GM12878 (cell line): ENCODE results near the gene NUDT22. TPM values are rescaled to one million over a fixed set of nuclear protein-coding genes. Genes with fewer than 3 reads are reported as not detected.

Source experiments
- ATAC-seq: fragments of 200-7000 bp; cut with Tn5 transposase; 3 replicates; pipeline ENCODE4 v1.9.1; 2020; ENCODE audit warnings: mild to moderate bottlenecking, moderate library complexity
- BruUV-seq: library from RNA; stranded (reverse); fragments of 400-500 nt; replicated peaks from 2 replicates; lab custom pipeline; 2021; lab: Mats Ljungman, UMichigan
- CTCF ChIA-PET: fragments of 300-600 bp; sonication (Branson Sonifier 250); formaldehyde crosslinking; extraction: SDS; loops from one replicate; lab custom pipeline; 2021; ENCODE audit warnings: inconsistent platforms; lab: Yijun Ruan, JAX
- POLR2A ChIA-PET: fragments of 350-600 bp; formaldehyde crosslinking; extraction: SDS; loops from one replicate; lab custom pipeline; 2021; ENCODE audit warnings: inconsistent platforms; lab: Charles Lee
- RAD21 ChIA-PET: fragments of 300-600 bp; sonication (Branson Sonifier 250); formaldehyde crosslinking; loops from one replicate; lab custom pipeline; 2023; ENCODE audit warnings: antibody characterized with exemption; ENCODE audit not compliant: unreplicated experiment; lab: Charles Lee
- SMC1A ChIA-PET: fragments of 300-600 bp; sonication (Branson Sonifier 250); formaldehyde crosslinking; loops from one replicate; lab custom pipeline; 2023; ENCODE audit not compliant: unreplicated experiment, uncharacterized antibody; lab: Charles Lee
- DNase-seq: peaks from one replicate; pipeline ENCODE4 v3.0.0-alpha.2; 2011; ENCODE audit warnings: low read depth, low spot score
- FAIRE-seq: peaks from 3 replicates; lab custom pipeline; 2011; peaks lifted over from hg19 to GRCh38; lab: Jason Lieb, UNC
- H2AFZ ChIP-seq: 2 replicates; pipeline ENCODE4 v1.6.0; 2011; ENCODE audit warnings: low read depth, low read length, control low read depth; ENCODE audit not compliant: control insufficient read depth
- H3K27ac ChIP-seq: 2 replicates; pipeline ENCODE4 v1.5.1; 2011; ENCODE audit warnings: control low read depth; ENCODE audit not compliant: control insufficient read depth, insufficient read depth
- H3K27me3 ChIP-seq, 2 experiments: replicated peaks in 1 of 2; 2 replicates each; pipeline versions ENCODE4 v1.6.0 to v1.6.1; 2011; ENCODE audit warnings: low read length in 1 of 2; ENCODE audit not compliant: control insufficient read depth in 2 of 2, insufficient read depth in 2 of 2
- H3K36me3 ChIP-seq, 2 experiments: 2 replicates each; pipeline ENCODE4 v1.5.1; 2011; ENCODE audit warnings: low read length in 1 of 2; ENCODE audit not compliant: control insufficient read depth in 2 of 2, insufficient read depth in 2 of 2
- H3K4me1 ChIP-seq: 2 replicates; pipeline ENCODE4 v1.6.1; 2011; ENCODE audit warnings: mild to moderate bottlenecking, low read length, moderate library complexity, mixed read lengths; ENCODE audit not compliant: control insufficient read depth, insufficient read depth
- H3K4me2 ChIP-seq: 2 replicates; pipeline ENCODE4 v1.6.0; 2011; ENCODE audit warnings: control low read depth; ENCODE audit not compliant: control insufficient read depth, insufficient read depth
- H3K4me3 ChIP-seq: fragments of 200-600 bp; sonication (generic); 2 replicates; pipeline ENCODE4 v1.5.1; 2016
- H3K79me2 ChIP-seq: 2 replicates; pipeline ENCODE4 v1.6.0; 2011; ENCODE audit warnings: low read length; ENCODE audit not compliant: control insufficient read depth, insufficient read depth
- H3K9ac ChIP-seq: 2 replicates; pipeline ENCODE4 v1.8.0; 2011; ENCODE audit warnings: low read length, control low read depth, mixed read lengths; ENCODE audit not compliant: control insufficient read depth, insufficient read depth
- H3K9me3 ChIP-seq: replicated peaks from 3 replicates; pipeline ENCODE4 v1.5.1; 2011; ENCODE audit warnings: mild to moderate bottlenecking, low read length; ENCODE audit not compliant: control insufficient read depth, insufficient read depth
- H4K20me1 ChIP-seq: 2 replicates; pipeline ENCODE4 v1.6.0; 2011; ENCODE audit not compliant: control insufficient read depth, insufficient read depth
- BACH1 ChIP-seq: fragments of 450-650 bp; IDR thresholded peaks from 2 replicates; pipeline ENCODE4 v1.6.1; 2017; ENCODE audit warnings: mild to moderate bottlenecking, borderline replicate concordance
- CBX3 ChIP-seq: fragments of 200-600 bp; sonication (generic); IDR thresholded peaks from 2 replicates; pipeline ENCODE4 v1.6.1; 2016; ENCODE audit warnings: low read depth, borderline replicate concordance
- CHD2 ChIP-seq: IDR thresholded peaks from 2 replicates; pipeline ENCODE4 v1.6.1; 2011; ENCODE audit warnings: low read depth, low read length, improper control_type of control experiment, borderline replicate concordance
- CREB1 ChIP-seq: IDR thresholded peaks from 2 replicates; pipeline ENCODE4 v1.6.1; 2012; ENCODE audit warnings: low read depth, mild to moderate bottlenecking, inconsistent platforms
- EP300 ChIP-seq, 2 experiments: fragments of 150-350 bp in 1 of 2; IDR thresholded peaks; 2 replicates each; pipeline ENCODE4 v1.6.1; 2011 to 2012; ENCODE audit warnings: low read depth in 2 of 2, low read length in 2 of 2, borderline replicate concordance in 1 of 2, improper control_type of control experiment in 1 of 2, inconsistent platforms in 1 of 2; ENCODE audit not compliant: control insufficient read depth in 1 of 2
- IRF5 ChIP-seq: fragments of 450-650 bp; IDR thresholded peaks from 2 replicates; pipeline ENCODE4 v1.6.1; 2017; ENCODE audit warnings: borderline replicate concordance
- PBX3 ChIP-seq: IDR thresholded peaks from 2 replicates; pipeline ENCODE4 v1.6.1; 2011; ENCODE audit warnings: mild to moderate bottlenecking, low read depth, low read length, moderate library complexity; ENCODE audit not compliant: insufficient replicate concordance
- POLR2AphosphoS2 ChIP-seq: IDR thresholded peaks from 2 replicates; pipeline ENCODE4 v1.6.1; 2011; ENCODE audit warnings: low read depth, mild to moderate bottlenecking, low read length, improper control_type of control experiment, moderate library complexity
- PRDM15 ChIP-seq: fragments of 450-650 bp; formaldehyde crosslinking; IDR thresholded peaks from 2 replicates; pipeline ENCODE4 v1.4.0; 2020; ENCODE audit warnings: mild to moderate bottlenecking, moderate library complexity
- RAD21 ChIP-seq: IDR thresholded peaks from 2 replicates; pipeline ENCODE4 v1.6.1; 2011; ENCODE audit warnings: mild to moderate bottlenecking, low read depth, low read length, moderate library complexity; ENCODE audit not compliant: insufficient read depth
- RBBP5 ChIP-seq: fragments of 200-600 bp; sonication (generic); conservative IDR thresholded peaks from 2 replicates; pipeline ENCODE4 v1.6.1; 2016
- SMARCA5 ChIP-seq: fragments of 450-650 bp; IDR thresholded peaks from 2 replicates; pipeline ENCODE4 v1.6.1; 2017; ENCODE audit warnings: mild to moderate bottlenecking
- TAF1 ChIP-seq: IDR thresholded peaks from 2 replicates; pipeline ENCODE4 v1.6.1; 2011; ENCODE audit warnings: mild to moderate bottlenecking, low read depth, low read length, borderline replicate concordance
- WGBS: methylation state at CpG from one replicate; pipeline ENCODE4 v1.1.6; 2016; ENCODE audit warnings: low lambda C conversion rate; ENCODE audit not compliant: insufficient replicate concordance, insufficient coverage; ENCODE audit errors: missing lambda C conversion rate; 5-methylcytosine and 5-hydroxymethylcytosine counted together
- in situ Hi-C: fragments of 300-500 bp; cut with MboI; formaldehyde crosslinking; loops from 9 replicates; pipeline ENCODE4 v1.14.3; 2018; ENCODE audit warnings: mixed read lengths
- intact Hi-C: fragments of 100-400 bp; cut with micrococcal nuclease; formaldehyde crosslinking; loops from one replicate; pipeline ENCODE4 v1.14.2; 2022; ENCODE audit not compliant: unreplicated experiment
- polyA plus RNA-seq, 11 experiments: library from polyadenylated mRNA; depleted of rRNA in 4 of 11; unstranded in 6 of 11; stranded (reverse) in 5 of 11; fragments of >200 nt; fragmentation: Nextera tagmentation in 4 of 11; fragmentation: Illumina TruSeq in 1 of 11; extraction: Ambion mirVana in 4 of 11; extraction: Trizol in 1 of 11; gene quantifications; 1 replicate in 1 of 11; 2 replicates in 10 of 11; pipeline versions ENCODE4 v1.2.1 to v1.2.3, GENCODE V29; 2011 to 2016; ENCODE audit warnings: inconsistent platforms in 2 of 11, missing spikeins in 2 of 11, low read depth in 1 of 11
- total RNA-seq, 4 experiments: library from RNA; depleted of rRNA in 3 of 4; stranded (reverse); fragments of >200 nt in 3 of 4; fragmentation: Illumina TruSeq in 1 of 4; extraction: Trizol in 1 of 4; gene quantifications; 2 replicates each; pipeline versions ENCODE4 v1.2.1 to v1.2.3, GENCODE V29; 2013 to 2021

NUDT22 gene
- total and polyA plus RNA-seq, 10 of the 15 experiments (the other 5 are each of a cell fraction or from before 2014, with no cell fraction given), result 6.7 to 115 (median 64.7) TPM

- ChIA-PET CTCF (interaction anchor here (0.6 to 6.2 kb wide), 17 partner anchors 9 to 90 kb away, joined by 3 to 66 read pairs (median 4); partner anchors contain the start of genes BAD, FERMT3, NUDT22 and PLCB3), RAD21 (interaction anchor here (0.7 to 8.6 kb wide), 11 partner anchors 9 to 77 kb away, joined by 3 to 104 read pairs (median 5); partner anchors contain the start of genes CATSPERZ, FERMT3, NUDT22 and PLCB3), POLR2A (interaction anchor here (0.5 to 7.4 kb wide), 24 partner anchors 8 to 1570 kb away, joined by 3 to 82 read pairs (median 4); partner anchors contain the start of genes BAD, CATSPERZ, DNAJC4 and ESRRA), SMC1A (interaction anchor here (0.9 to 5.0 kb wide), 3 partner anchors 15 to 63 kb away, joined by 3 to 40 read pairs (median 6); partner anchors contain the start of genes FERMT3, NUDT22 and TRPT1)
- peak overlapping the region; percentile 88 for H3K4me2 ChIP-seq
- peaks cover 38% of the 10 kb centered on the region for H3K79me2 ChIP-seq
- intact Hi-C loops (loop anchor here (2.0 kb wide), 2 partner anchors 37 to 63 kb away; partner anchors contain the start of gene ESRRA), in situ Hi-C loops (loop anchor here (25.0 kb wide), 1 partner anchor 1621 kb away; the partner anchor contains the start of genes CFL1, EFEMP2 and MUS81)
- ATAC-seq (peak; percentile 80), DNase-seq (no peak), FAIRE-seq (peak; percentile 90)
- no peaks in the 10 kb centered on the region for H4K20me1 ChIP-seq
- H3K9me3 ChIP-seq, result no peaks in the 10 kb centered on the region
- under 1% methylated on average over 56 of the region's 63 CpGs for whole genome bisulfite sequencing
- H3K27ac ChIP-seq, result peak overlapping the region; percentile 81
- H3K9ac ChIP-seq, result peak overlapping the region; percentile 74
- H3K36me3 ChIP-seq, result peaks cover 0 to 15% of the 10 kb centered on the region in 2 experiments; a peak in 2 of 4 replicates
- no peaks in the 10 kb centered on the region for H3K27me3 ChIP-seq
- peaks cover 37% of the 10 kb centered on the region for H3K4me1 ChIP-seq
- BruUV-seq, result TSS peak; percentile 81
- H2AFZ ChIP-seq, result peak overlapping the region; percentile 60; the same call in 1 of the 2 replicates
- peak overlapping the region; percentile 89 for H3K4me3 ChIP-seq
- TF ChIP-seq CBX3 (no peak), PBX3 (peak; percentile 93), RAD21 (no peak), IRF5 (no peak), TAF1 (peak; percentile 64; the same call in 1 of the 2 replicates), RBBP5 (no peak), CREB1 (no peak), PRDM15 (CRISPR knock-in tag) (no peak), BACH1 (peak; percentile 78), CHD2 (no peak), EP300 (IDR thresholded peaks at IDR 0.05; ENCODE audit: borderline replicate concordance in 1 of 2, control insufficient read depth in 1 of 2, low read depth in 2 of 2, low read length in 2 of 2) (no peak), POLR2AphosphoS2 (0 out of 2 replicates have a peak, but pooled peaks have one; percentile 2), SMARCA5 (no peak; the same call in 1 of the 2 replicates)
These were observed 15.7 kb downstream of the NUDT22 start for GRCh38 chr11:64241491-64242374.
